HCT116 (cell line): ENCODE data around the gene GPR61. TPM values are rescaled to one million over a fixed set of nuclear protein-coding genes. Genes with fewer than 3 reads are reported as not detected.

Experiments
- ATAC-seq: fragments of 200-7000 bp; cut with Tn5 transposase; 2 replicates; pipeline ENCODE4 v1.9.1; 2020; ENCODE audit warnings: mild to moderate bottlenecking, moderate library complexity
- BruUV-seq: library from RNA; stranded (reverse); fragments of 400-500 nt; replicated peaks from 2 replicates; lab custom pipeline; 2021; lab: Mats Ljungman, UMichigan
- CTCF ChIA-PET: fragments of 300-600 bp; sonication (Branson Sonifier 250); formaldehyde crosslinking; loops from one replicate; lab custom pipeline; 2021; ENCODE audit warnings: antibody characterized with exemption; lab: Charles Lee
- POLR2A ChIA-PET: fragments of 300-600, 350-600 bp; sonication (Branson Sonifier 250); formaldehyde crosslinking; loops from one replicate; lab custom pipeline; 2021; ENCODE audit warnings: antibody characterized with exemption; lab: Charles Lee
- RAD21 ChIA-PET, 2 experiments: fragments of 300-600 bp; sonication (Branson Sonifier 250); formaldehyde crosslinking; loops; one replicate each; lab custom pipeline; 2023; ENCODE audit warnings: low total read pairs in 2 of 2; ENCODE audit not compliant: uncharacterized antibody in 2 of 2, unreplicated experiment in 2 of 2, low non-redundant PET in 1 of 2; lab: Charles Lee
- DNase-seq: peaks from one replicate; pipeline ENCODE4 v3.0.0-alpha.2; 2010; ENCODE audit warnings: low read depth, low spot score
- H2AFZ ChIP-seq: fragments of 200-600 bp; shearing (Covaris generic), sonication (generic); 2 replicates; pipeline ENCODE4 v1.6.1; 2017; ENCODE audit warnings: low read depth, mixed run types, mixed read lengths, antibody characterized with exemption, low read length; ENCODE audit not compliant: poor library complexity, severe bottlenecking
- H3K27ac ChIP-seq: 2 replicates; pipeline ENCODE4 v1.5.1; 2012; ENCODE audit warnings: low read depth, low read length
- H3K27me3 ChIP-seq: fragments of 200-600 bp; sonication (generic); 2 replicates; pipeline ENCODE4 v1.6.1; 2016; ENCODE audit warnings: mixed run types, low read length, mixed read lengths; ENCODE audit not compliant: insufficient read depth
- H3K36me3 ChIP-seq, 2 experiments: fragments of 200-500 bp in 1 of 2; fragments of 200-600 bp in 1 of 2; sonication (Bioruptor generic) in 1 of 2; sonication (generic) in 1 of 2; 2 replicates each; pipeline versions ENCODE4 v1.5.1 to v1.6.1; 2014 to 2016; ENCODE audit warnings: low read length in 2 of 2, inconsistent platforms in 1 of 2, mixed read lengths in 1 of 2, mixed run types in 1 of 2; ENCODE audit not compliant: insufficient read depth in 2 of 2, control insufficient read depth in 1 of 2
- H3K4me1 ChIP-seq, 2 experiments: fragments of 200-600 bp in 1 of 2; sonication (generic) in 1 of 2; 2 replicates each; pipeline versions ENCODE4 v1.5.1 to v1.6.1; 2012 to 2017; ENCODE audit warnings: low read length in 2 of 2, inconsistent platforms in 1 of 2, mild to moderate bottlenecking in 1 of 2, mixed read lengths in 1 of 2, mixed run types in 1 of 2, moderate library complexity in 1 of 2; ENCODE audit not compliant: insufficient read depth in 2 of 2, control insufficient read depth in 1 of 2
- H3K4me2 ChIP-seq: fragments of 200-600 bp; sonication (generic); 2 replicates; pipeline ENCODE4 v1.6.1; 2017; ENCODE audit warnings: mixed run types, low read length, mixed read lengths
- H3K4me3 ChIP-seq, 2 experiments: fragments of 200-600 bp in 1 of 2; sonication (generic) in 1 of 2; replicated peaks in 1 of 2; 2 replicates each; pipeline ENCODE4 v1.5.1; 2011 to 2016; ENCODE audit warnings: low read length in 2 of 2, control low read depth in 1 of 2, low read depth in 1 of 2, mild to moderate bottlenecking in 1 of 2, mixed read lengths in 1 of 2, mixed run types in 1 of 2
- H3K79me2 ChIP-seq: fragments of 200-600 bp; sonication (generic); 2 replicates; pipeline ENCODE4 v1.6.1; 2017; ENCODE audit warnings: mild to moderate bottlenecking, mixed run types, low read length, moderate library complexity, mixed read lengths; ENCODE audit not compliant: insufficient read depth
- H3K9ac ChIP-seq: fragments of 200-600 bp; sonication (generic); 2 replicates; pipeline ENCODE4 v1.6.1; 2016; ENCODE audit warnings: low read length, mixed read lengths
- H3K9me2 ChIP-seq: fragments of 200-600 bp; sonication (generic), shearing (Covaris generic); 2 replicates; pipeline ENCODE4 v1.6.1; 2017; ENCODE audit warnings: mixed run types, mild to moderate bottlenecking, moderate library complexity; ENCODE audit not compliant: insufficient read depth
- H3K9me3 ChIP-seq, 2 experiments: fragments of 200-500 bp in 1 of 2; fragments of 200-600 bp in 1 of 2; sonication (Bioruptor generic) in 1 of 2; sonication (generic) in 1 of 2; 2 replicates each; pipeline ENCODE4 v1.6.1; 2014 to 2017; ENCODE audit warnings: low read length in 2 of 2, mixed read lengths in 2 of 2, inconsistent platforms in 1 of 2, low read depth in 1 of 2, mild to moderate bottlenecking in 1 of 2, mixed run types in 1 of 2, moderate library complexity in 1 of 2; ENCODE audit not compliant: control insufficient read depth in 1 of 2, insufficient read depth in 1 of 2
- H4K20me1 ChIP-seq: fragments of 200-600 bp; sonication (generic), shearing (Covaris generic); 2 replicates; pipeline ENCODE4 v1.6.1; 2017; ENCODE audit warnings: mixed run types, mild to moderate bottlenecking, moderate library complexity; ENCODE audit not compliant: insufficient read depth
- CBX3 ChIP-seq: IDR thresholded peaks from 2 replicates; pipeline ENCODE4 v1.6.1; 2012; ENCODE audit warnings: low read depth
- CEBPB ChIP-seq: IDR thresholded peaks from 2 replicates; pipeline ENCODE4 v1.6.1; 2012; ENCODE audit warnings: low read depth
- CTCF ChIP-seq, 3 experiments: fragments of 200-600 bp in 1 of 3; sonication (generic) in 1 of 3; IDR thresholded peaks in 2 of 3; conservative IDR thresholded peaks in 1 of 3; 2 replicates each; pipeline ENCODE4 v1.5.1; 2012 to 2017; ENCODE audit warnings: low read depth in 2 of 3, low read length in 2 of 3, antibody characterized with exemption in 1 of 3, borderline replicate concordance in 1 of 3, control low read depth in 1 of 3, mild to moderate bottlenecking in 1 of 3, mixed read lengths in 1 of 3, mixed run types in 1 of 3, moderate library complexity in 1 of 3; ENCODE audit not compliant: insufficient read depth in 1 of 3
- EGR1 ChIP-seq: IDR thresholded peaks from 2 replicates; pipeline ENCODE4 v1.6.1; 2012; ENCODE audit warnings: low read depth
- EZH2 ChIP-seq: fragments of 200-600 bp; sonication (generic); IDR thresholded peaks from 2 replicates; pipeline ENCODE4 v1.6.1; 2017; ENCODE audit warnings: antibody characterized with exemption, mixed run types
- EZH2phosphoT487 ChIP-seq: fragments of 200-600 bp; IDR thresholded peaks from 2 replicates; pipeline ENCODE4 v1.6.1; 2018; ENCODE audit warnings: antibody characterized with exemption, borderline replicate concordance
- POLR2A ChIP-seq: IDR thresholded peaks from 2 replicates; pipeline ENCODE4 v1.7.0; 2011; ENCODE audit warnings: borderline replicate concordance; ENCODE audit not compliant: insufficient read depth, insufficient read length; ENCODE audit errors: extremely low read depth
- SIN3A ChIP-seq: IDR thresholded peaks from 2 replicates; pipeline ENCODE4 v1.6.1; 2012; ENCODE audit warnings: low read depth
- TCF7L2 ChIP-seq: IDR thresholded peaks from 2 replicates; pipeline ENCODE4 v1.7.0; 2011; ENCODE audit warnings: borderline replicate concordance, inconsistent platforms; ENCODE audit not compliant: insufficient read depth, insufficient read length; ENCODE audit errors: extremely low read depth
- YY1 ChIP-seq: IDR thresholded peaks from 2 replicates; pipeline ENCODE4 v1.6.1; 2011; ENCODE audit warnings: low read length, low read depth, moderate library complexity, mild to moderate bottlenecking; ENCODE audit not compliant: insufficient replicate concordance; ENCODE audit errors: extremely low read depth
- ZFX ChIP-seq: fragments of 450-650 bp; IDR thresholded peaks from 2 replicates; pipeline ENCODE4 v1.6.1; 2017
- intact Hi-C: fragments of 100-400 bp; cut with micrococcal nuclease; formaldehyde crosslinking; loops from 2 replicates; pipeline ENCODE4 v1.10.0; 2022
- total RNA-seq: library from RNA; stranded (reverse); gene quantifications from one replicate; pipeline ENCODE4 v1.2.1, GENCODE V29; 2021; ENCODE audit not compliant: unreplicated experiment

Gene GPR61
- total RNA-seq, 1 experiment from 2014 or later: not detected

DNA sequence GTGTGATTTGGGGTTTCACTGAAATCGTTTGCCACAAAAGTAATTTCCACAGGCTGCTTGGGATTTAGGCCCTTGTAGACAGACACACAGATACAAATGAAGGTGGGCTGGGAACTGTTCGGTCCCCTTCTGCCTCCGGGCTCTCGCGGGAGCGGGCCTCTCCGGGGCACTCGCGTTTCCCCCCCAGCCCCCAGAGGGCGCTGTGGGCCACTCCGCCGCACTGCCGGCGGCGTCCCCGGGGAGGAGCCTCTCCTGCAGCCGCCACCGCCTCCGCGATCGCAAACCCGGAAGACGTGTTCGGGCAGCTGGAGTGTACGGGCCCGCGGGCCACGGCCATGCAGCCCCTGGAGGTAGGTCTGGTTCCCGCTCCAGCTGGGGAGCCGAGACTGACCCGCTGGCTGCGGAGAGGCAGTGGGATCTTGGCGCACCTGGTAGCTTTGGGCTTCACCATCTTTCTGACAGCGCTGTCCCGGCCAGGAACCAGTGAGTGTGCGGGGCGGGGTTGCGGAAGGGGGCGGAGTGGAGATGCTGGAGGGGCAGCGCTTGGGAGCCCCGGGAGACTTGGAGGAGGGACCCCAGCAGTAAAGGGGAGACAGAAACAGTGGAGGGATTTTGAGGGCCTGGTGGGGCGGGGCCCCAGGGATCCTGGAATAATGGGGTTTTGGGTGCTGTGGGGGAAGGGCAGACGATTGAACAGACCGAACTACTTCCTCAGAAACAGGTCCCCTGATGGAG, 45.7 kb upstream of the GPR61 start, which contains the start of gene CYB561D1 (continued):
- peak; percentile 77 to 98 (median 85) for TF ChIP-seq CTCF (IDR thresholded peaks at IDR 0.05 in 2 of 3, conservative IDR thresholded peaks at IDR 0.05 in 1 of 3; ENCODE audit: borderline replicate concordance in 1 of 3, insufficient read depth in 1 of 3, low read depth in 2 of 3, low read length in 2 of 3)
- peak; percentile 68 for TF ChIP-seq POLR2A
- TF ChIP-seq EGR1: peak; percentile 98
- no peak for TF ChIP-seq EZH2phosphoT487
- TF ChIP-seq EZH2: no peak

DNA sequence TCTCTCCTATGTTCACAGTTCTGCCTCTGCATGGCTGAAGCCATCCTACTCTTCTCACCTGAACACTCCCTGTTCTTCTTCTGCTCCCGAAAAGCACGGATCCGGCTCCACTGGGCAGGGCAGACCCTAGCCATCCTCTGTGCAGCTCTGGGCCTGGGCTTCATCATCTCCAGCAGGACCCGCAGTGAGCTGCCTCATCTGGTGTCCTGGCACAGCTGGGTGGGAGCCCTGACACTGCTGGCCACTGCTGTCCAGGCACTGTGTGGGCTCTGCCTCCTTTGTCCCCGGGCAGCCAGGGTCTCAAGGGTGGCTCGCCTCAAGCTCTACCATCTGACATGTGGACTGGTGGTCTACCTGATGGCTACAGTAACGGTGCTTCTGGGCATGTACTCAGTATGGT, 43.9 kb upstream of the GPR61 start:
- no peaks in the 10 kb centered on the region for H3K9me3 ChIP-seq
- H3K4me2 ChIP-seq: no peak overlapping the region
- H3K27me3 ChIP-seq: no peaks in the 10 kb centered on the region
- DNase-seq: no peak
- no peak overlapping the region for H2AFZ ChIP-seq
- ChIA-PET CTCF (no interaction called here), POLR2A (no interaction called here), RAD21 (no interaction called here)
- intact Hi-C loops: no loop called here
- no peaks in the 10 kb centered on the region for H4K20me1 ChIP-seq
- BruUV-seq: no TSS peak
- H3K4me3 ChIP-seq: no peak overlapping the region
- ATAC-seq: no peak
- H3K9me2 ChIP-seq: no peaks in the 10 kb centered on the region
- no peak overlapping the region for H3K9ac ChIP-seq
- peaks cover 4 to 5% of the 10 kb centered on the region in 2 experiments; a peak in 1 of 4 replicates for H3K36me3 ChIP-seq
- H3K4me1 ChIP-seq: peaks cover 10 to 18% of the 10 kb centered on the region in 2 experiments; a peak in 2 of 4 replicates
- TF ChIP-seq YY1 (no peak), EZH2 (no peak), CBX3 (no peak), CEBPB (no peak), SIN3A (no peak), EGR1 (no peak), TCF7L2 (no peak), ZFX (no peak)
- H3K27ac ChIP-seq: no peak overlapping the region
- H3K79me2 ChIP-seq: no peaks in the 10 kb centered on the region; the same call in 1 of the 2 replicates
